ENCODE data around the gene PLEK. TPM values are rescaled to one million over a fixed set of nuclear protein-coding genes. Genes with fewer than 3 reads are reported as not detected.
"Not testable (repeated sequence)": the region's sequence is repeated elsewhere in the genome, so short reads cannot be mapped to it uniquely, and the experiment has no call there.

PLEK gene
- polyA plus RNA-seq, 6 donors from 2014 or later = 69.0 to 215 (median 129) TPM

DNA sequence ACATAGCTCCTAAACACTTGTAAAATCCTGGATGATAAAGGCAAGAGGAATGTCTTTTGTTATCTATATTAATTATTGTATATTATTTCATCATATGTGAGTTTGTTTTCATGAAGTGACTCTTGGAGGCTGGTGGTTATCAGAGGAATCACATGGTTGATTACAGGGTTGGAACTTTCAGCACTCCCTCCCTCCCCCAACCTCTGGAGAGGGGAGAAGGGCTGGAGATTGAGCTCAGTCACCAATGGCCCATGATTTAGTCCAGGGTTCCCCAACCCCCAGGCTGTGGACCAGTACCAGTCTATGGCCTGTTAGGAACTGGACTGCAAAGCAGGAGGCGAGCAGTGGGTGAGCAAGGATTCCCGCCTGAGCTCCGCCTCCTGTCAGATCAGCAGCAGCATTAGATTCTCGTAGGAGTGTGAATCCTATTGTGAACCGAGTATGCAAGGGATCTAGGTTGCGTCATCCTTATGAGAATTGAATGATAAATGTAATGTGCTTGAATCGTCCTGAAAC, 64.3 kb downstream of the PLEK start:
- no peak overlapping the region for H3K4me3 Mint-ChIP-seq
- no peak for ATAC-seq (ENCODE audit: low read depth in 2 of 2)

DNA sequence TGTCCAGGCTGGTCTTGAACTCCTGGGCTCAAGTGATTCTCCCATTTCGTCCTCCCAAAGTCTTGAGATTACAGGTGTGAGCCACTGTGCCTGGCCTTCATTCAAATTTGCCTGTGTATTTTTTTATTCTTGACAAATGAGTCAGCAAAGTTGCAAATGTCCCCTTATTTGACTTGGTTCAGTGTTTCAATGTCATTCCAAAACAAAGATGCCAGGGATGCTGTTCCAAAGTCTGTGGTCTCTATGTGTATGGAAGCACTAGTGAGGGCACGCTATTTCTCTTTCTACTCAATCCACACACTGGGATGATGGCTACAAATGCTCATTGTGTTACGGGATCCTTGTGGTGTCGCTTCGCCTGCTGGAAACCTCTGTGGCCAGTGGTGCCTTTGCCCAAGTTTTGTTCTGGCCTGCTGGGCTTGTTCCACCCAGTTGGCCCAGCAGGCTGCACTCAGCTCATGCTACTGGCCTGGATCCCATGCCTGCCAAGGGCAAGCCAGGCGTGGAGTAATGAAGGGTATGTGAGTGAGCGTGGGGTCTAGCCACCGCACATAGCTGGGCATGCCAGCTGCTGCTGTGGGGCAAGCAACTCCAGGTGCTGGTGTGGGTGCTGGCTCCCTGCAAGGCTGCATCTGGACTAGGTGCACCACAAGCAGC, 66.4 kb downstream of the PLEK start:
- Mint-ChIP-seq H3K9me3 (peaks cover 0 to 4% (median 0%) of the 10 kb centered on the region in 7 donors), H3K27me3 (no peaks in the 10 kb centered on the region), H3K4me1 (peaks cover 32 to 57% (median 34%) of the 10 kb centered on the region in 3 donors), H3K27ac (peak overlapping the region in 1 of 6 donors; percentile 15), H3K36me3 (no peaks in the 10 kb centered on the region), H3K4me3 (no peak overlapping the region)
- ATAC-seq (ENCODE audit: low read depth in 2 of 2) = no peak
- no peak for DNase-seq

More for the DNA sequence above, 64.3 kb downstream of the PLEK start:
- Mint-ChIP-seq H3K4me1 (peaks cover 20 to 40% (median 23%) of the 10 kb centered on the region in 3 donors), H3K9me3 (peaks cover 0 to 4% (median 0%) of the 10 kb centered on the region in 7 donors), H3K36me3 (no peaks in the 10 kb centered on the region), H3K27me3 (no peaks in the 10 kb centered on the region), H3K27ac (peak overlapping the region in 1 of 6 donors; percentile 65)
- DNase-seq = no peak

DNA sequence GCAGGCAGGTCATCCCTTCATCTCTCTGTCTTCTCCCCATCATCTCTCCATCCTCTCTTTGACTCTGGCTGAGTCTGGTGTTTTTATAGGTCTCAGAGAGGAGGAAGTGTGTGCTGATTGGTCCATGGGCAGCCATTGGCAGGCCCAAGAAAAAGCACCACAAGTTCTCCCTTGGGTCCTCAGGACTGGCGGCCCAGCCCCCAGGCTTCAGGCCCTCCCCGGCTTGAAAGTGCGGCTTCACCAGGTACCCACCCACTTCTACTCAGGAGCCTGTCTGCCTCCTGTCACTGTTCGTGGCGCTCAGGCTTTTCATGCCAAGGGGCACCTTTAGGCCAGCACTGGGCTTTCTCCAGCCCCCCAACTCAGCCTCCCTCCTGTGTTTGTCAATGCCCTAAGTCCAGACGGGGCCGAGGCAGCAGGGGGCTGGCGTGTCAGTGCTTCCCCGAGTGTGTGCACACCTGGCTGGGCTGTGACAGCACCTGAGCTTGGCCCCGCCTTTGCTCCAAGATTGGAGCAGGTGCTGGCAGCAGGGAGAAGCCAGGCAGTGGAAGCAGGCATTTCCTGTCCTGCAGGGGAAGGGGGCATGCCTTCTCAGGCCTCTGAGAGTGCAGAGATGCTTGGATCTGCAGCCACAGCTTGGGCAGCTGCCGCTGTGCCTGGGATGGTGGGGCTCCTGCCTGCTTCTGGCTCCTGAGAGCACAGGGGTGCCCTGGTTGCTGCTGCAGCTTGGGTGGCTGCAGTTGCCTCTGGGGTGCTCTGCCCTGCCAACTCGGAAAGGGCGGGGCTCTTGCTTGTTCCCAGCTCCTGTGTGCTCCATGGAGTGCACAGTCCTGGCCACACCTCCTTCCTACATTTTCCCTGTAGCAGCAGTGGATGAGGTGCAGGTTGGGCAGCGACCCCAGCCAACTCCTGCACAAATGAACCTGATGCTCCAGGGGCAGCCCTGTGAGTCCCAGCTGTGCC, 67.9 kb downstream of the PLEK start:
- DNase-seq (no peak), ATAC-seq (ENCODE audit: low read depth in 2 of 2) (no peak)
- H3K4me3 Mint-ChIP-seq = peak overlapping the region in 1 of 8 donors; percentile 29
- H3K4me1 Mint-ChIP-seq = peaks cover 23 to 56% (median 33%) of the 10 kb centered on the region in 3 donors
- no peaks in the 10 kb centered on the region for H3K27me3 Mint-ChIP-seq
- no peaks in the 10 kb centered on the region for H3K36me3 Mint-ChIP-seq
- peaks cover 0 to 4% (median 0%) of the 10 kb centered on the region in 7 donors for H3K9me3 Mint-ChIP-seq
- peak overlapping the region in 1 of 6 donors; percentile 59 for H3K27ac Mint-ChIP-seq

DNA sequence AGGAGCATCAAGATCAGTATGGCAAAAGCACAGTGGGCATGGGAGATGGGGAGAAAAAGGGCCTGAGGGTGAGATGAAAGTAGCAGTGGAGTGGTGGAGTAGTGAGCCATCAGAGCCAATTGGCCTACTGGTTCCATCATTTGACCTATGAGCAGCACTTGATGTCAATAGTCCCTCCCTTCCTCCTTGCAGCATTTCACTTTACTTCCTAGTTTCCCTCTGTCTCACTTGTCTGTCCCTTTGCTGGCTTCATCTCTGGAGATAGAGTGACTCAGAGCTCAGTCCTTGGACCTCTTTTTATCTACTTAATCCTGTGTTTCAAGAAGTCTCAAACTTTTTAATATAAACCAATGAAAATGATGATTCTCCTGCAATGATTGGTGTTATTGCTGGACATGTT, 69.9 kb downstream of the PLEK start:
- Mint-ChIP-seq H3K27ac (no peak overlapping the region), H3K4me1 (peaks cover 37 to 55% (median 42%) of the 10 kb centered on the region in 3 donors), H3K4me3 (no peak overlapping the region), H3K36me3 (no peaks in the 10 kb centered on the region), H3K27me3 (no peaks in the 10 kb centered on the region), H3K9me3 (peaks cover 0 to 4% (median 0%) of the 10 kb centered on the region in 7 donors)
- ATAC-seq (ENCODE audit: low read depth in 2 of 2) (no peak), DNase-seq (no peak)

DNA sequence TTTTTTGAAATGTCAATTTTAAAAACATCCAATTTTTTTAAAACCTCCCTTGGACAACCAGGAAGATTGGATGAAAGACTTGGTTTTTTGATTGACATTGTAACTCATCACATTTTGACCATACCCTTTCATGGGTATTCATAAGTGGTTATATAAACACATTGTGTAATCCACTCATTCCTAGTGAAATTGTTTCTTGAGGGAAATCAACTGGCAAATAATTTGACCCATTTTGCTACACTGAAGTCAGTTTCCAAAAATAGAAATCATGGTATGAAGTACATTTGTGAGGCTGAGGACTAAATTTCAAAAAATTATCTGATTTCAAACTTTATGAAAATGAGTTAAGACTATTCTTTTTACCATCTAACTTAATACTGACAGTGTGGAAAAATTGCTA, 70.5 kb downstream of the PLEK start:
- H3K9me3 Mint-ChIP-seq = peaks cover 0 to 4% (median 0%) of the 10 kb centered on the region in 7 donors
- peak overlapping the region in 1 of 6 donors; percentile 50 for H3K27ac Mint-ChIP-seq
- no peaks in the 10 kb centered on the region for H3K27me3 Mint-ChIP-seq
- ATAC-seq (ENCODE audit: low read depth in 2 of 2) = no peak
- no peak for DNase-seq
- no peak overlapping the region for H3K4me3 Mint-ChIP-seq
- no peaks in the 10 kb centered on the region for H3K36me3 Mint-ChIP-seq
- H3K4me1 Mint-ChIP-seq = peaks cover 43 to 60% (median 46%) of the 10 kb centered on the region in 3 donors

DNA sequence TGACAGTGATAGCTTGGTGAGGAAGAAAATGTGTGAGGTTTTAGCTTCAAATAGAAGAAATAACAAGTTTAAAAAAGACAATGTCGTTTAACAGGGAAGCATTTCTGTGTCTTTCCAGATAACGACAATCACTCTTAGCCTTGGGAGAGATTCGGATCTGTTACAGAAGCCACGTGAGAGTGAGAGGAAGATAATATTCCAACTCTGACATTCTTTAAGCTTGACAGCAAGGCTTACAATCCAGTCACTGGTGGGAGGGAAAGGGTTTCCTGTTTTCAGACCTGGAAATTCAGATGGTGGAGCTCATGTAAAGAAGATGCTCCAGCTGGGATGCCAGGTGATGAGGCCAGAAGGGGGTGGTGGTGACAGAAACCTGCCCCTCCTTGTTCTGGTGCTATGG, 71.2 kb downstream of the PLEK start:
- peaks cover 0 to 4% (median 0%) of the 10 kb centered on the region in 7 donors for H3K9me3 Mint-ChIP-seq
- H3K27me3 Mint-ChIP-seq = no peaks in the 10 kb centered on the region
- peaks cover 50 to 66% (median 50%) of the 10 kb centered on the region in 3 donors for H3K4me1 Mint-ChIP-seq
- peak overlapping the region in 2 of 8 donors; percentile 40 to 53 for H3K4me3 Mint-ChIP-seq
- DNase-seq (no peak), ATAC-seq (ENCODE audit: low read depth in 2 of 2) (no peak)
- no peaks in the 10 kb centered on the region for H3K36me3 Mint-ChIP-seq
- H3K27ac Mint-ChIP-seq = peak overlapping the region in 3 of 6 donors; percentile 50 to 75 (median 63)

DNA sequence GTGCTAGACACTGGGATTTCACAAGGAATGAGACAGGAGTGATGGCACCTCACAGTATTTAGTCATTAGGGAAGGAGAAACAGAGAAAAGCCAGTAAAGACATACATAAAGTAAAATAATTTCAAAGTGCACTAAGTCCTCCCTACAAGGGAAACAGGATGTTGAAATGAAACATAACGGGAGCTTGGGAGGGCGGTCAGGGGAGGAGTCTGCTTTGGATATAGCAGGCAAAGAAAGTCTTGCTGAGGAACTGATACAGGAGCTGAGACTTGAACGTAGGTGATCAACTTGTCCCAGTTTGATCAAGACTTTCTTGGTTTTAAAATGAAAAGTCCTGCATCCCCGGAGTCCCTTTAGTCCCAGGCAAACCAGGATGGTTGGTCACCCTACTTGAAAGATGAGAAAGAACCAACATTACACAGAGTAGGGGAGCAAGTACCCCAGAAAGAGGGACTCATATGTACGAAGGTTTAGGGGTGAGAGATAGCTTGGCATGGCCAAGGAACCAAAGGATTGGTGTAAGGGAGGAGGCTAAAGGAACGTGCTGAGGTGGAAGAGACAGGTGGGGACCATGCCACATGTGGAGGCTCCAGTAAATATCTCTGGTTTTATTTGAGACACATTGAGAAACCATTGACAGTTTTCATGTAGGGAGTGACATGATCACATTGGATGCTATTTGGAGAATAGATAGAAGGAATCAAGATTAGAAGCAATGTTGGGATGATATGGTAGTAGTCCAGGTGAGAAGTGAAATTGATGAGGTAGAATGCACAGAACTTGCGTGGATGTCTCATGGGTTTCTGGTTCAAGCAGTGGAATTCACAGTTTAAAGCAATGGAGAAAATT, 73.6 kb downstream of the PLEK start:
- H3K36me3 Mint-ChIP-seq = no peaks in the 10 kb centered on the region
- no peaks in the 10 kb centered on the region for H3K27me3 Mint-ChIP-seq
- H3K27ac Mint-ChIP-seq = peak overlapping the region in 4 of 6 donors; percentile 38 to 89 (median 81)
- DNase-seq (no peak), ATAC-seq (ENCODE audit: low read depth in 2 of 2) (no peak)
- peaks cover 0 to 2% (median 0%) of the 10 kb centered on the region in 7 donors for H3K9me3 Mint-ChIP-seq
- H3K4me3 Mint-ChIP-seq = peak overlapping the region in 3 of 8 donors; percentile 9 to 35 (median 11)
- peaks cover 48 to 66% (median 51%) of the 10 kb centered on the region in 3 donors for H3K4me1 Mint-ChIP-seq

DNA sequence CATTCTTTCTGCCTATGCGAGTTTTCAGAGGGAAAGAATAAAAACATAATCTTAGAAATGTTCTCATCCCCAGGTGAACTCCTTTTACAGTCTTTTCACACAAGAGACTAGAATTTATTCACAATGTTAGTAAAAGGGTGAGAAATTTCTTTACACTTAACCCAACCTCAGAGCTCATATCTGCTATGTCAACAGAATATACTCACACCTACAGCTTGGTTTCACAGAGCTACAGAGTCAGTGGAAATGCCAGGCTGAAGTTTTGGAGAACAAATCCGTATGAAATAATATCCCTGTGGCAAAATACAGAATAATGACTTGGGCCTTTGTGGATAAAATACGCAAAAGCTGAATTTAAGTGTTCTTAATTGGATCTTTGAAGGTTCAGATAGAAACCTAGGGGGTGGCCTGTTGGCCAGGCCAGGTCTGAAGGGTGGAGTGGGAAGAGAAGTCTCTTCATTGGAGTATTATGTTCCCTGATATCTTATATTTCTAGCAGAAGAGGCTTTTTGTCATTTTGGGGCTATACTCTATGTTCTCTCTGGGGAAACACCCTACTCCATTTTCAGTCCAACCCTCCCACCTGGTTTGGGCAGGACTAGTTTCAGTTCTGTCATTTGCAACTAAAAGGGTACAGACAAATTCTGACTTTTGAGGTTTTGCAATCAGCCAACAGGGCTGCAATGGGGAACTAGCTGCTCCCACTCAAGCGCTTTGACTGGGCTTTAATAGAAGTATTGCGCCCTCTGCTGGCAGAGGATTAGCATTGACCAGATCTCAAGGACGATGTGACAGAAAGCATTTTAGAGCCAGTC, 76.3 kb downstream of the PLEK start:
- DNase-seq (peak; percentile 92), ATAC-seq (ENCODE audit: low read depth in 2 of 2) (peak; percentile 99)
- H3K27me3 Mint-ChIP-seq = no peaks in the 10 kb centered on the region
- H3K4me3 Mint-ChIP-seq = peak overlapping the region; percentile 6 to 84 (median 74)
- H3K27ac Mint-ChIP-seq = peak overlapping the region; percentile 88 to 99 (median 96)
- peaks cover 37 to 49% (median 39%) of the 10 kb centered on the region in 3 donors for H3K4me1 Mint-ChIP-seq
- H3K9me3 Mint-ChIP-seq = no peaks in the 10 kb centered on the region
- H3K36me3 Mint-ChIP-seq = no peaks in the 10 kb centered on the region

DNA sequence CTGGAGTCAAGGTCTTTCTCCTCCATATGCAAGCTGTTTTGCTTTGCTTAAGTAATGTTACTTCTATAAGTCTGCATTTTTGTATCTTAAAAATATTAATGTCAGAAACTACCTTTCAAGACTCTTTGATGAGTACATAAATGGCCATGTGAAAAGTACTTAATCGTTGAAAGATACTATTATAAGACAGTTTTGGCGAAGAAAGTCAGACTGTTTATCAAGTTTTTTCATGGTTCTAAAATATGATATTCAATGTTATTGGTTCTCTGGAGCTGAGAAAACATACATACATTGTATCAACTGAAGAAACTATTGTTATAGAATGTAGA, 76.9 kb downstream of the PLEK start:
- no peaks in the 10 kb centered on the region for H3K27me3 Mint-ChIP-seq
- ATAC-seq (ENCODE audit: low read depth in 2 of 2) (no peak), DNase-seq (no peak)
- peak overlapping the region in 4 of 6 donors; percentile 7 to 99 (median 92) for H3K27ac Mint-ChIP-seq
- peaks cover 34 to 43% (median 37%) of the 10 kb centered on the region in 3 donors for H3K4me1 Mint-ChIP-seq
- H3K36me3 Mint-ChIP-seq = no peaks in the 10 kb centered on the region
- H3K9me3 Mint-ChIP-seq = peaks cover 0 to 1% (median 0%) of the 10 kb centered on the region in 7 donors
- H3K4me3 Mint-ChIP-seq = no peak overlapping the region

DNA sequence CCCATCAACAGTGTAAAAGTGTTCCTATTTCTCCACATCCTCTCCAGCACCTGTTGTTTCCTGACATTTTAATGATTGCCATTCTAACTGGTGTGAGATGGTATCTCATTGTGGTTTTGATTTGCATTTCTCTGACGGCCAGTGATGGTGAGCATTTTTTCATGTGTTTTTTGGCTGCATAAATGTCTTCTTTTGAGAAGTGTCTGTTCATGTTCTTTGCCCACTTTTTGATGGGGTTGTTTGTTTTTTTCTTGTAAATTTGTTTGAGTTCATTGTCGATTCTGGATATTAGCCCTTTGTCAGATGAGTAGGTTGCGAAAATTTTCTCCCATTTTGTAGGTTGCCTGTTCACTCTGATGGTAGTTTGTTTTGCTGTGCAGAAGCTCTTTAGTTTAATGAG, 81.3 kb downstream of the PLEK start:
- not testable (repeated sequence) for DNase-seq; H3K27ac Mint-ChIP-seq; ATAC-seq (ENCODE audit: low read depth in 2 of 2); H3K36me3 Mint-ChIP-seq; H3K9me3 Mint-ChIP-seq; H3K27me3 Mint-ChIP-seq; H3K4me3 Mint-ChIP-seq; H3K4me1 Mint-ChIP-seq

All from naive B cell (primary cell).